Heart right ventricle (tissue), 16 donors: ENCODE results near the gene PERCC1. TPM values are rescaled to one million over a fixed set of nuclear protein-coding genes. Genes with fewer than 3 reads are reported as not detected.

Experiments used
- ATAC-seq, 8 donors: fragments of 200-7000 bp; cut with Tn5 transposase; one replicate each; pipeline ENCODE4 v1.9.1; 2020; ENCODE audit warnings: mild to moderate bottlenecking in 8 of 8, moderate library complexity in 8 of 8, moderate number of reproducible peaks in 1 of 8
- DNase-seq, 2 donors: peaks; one replicate each; pipeline ENCODE4 v3.0.0-alpha.2; 2020
- H3K27ac ChIP-seq, 10 donors: fragments of 200-600 bp; sonication (generic) in 2 of 10; one replicate each; pipeline versions ENCODE4 v1.5.0 to v1.8.0; 2020 to 2022; ENCODE audit warnings: mild to moderate bottlenecking in 3 of 10
- H3K27me3 ChIP-seq, 7 donors: fragments of 200-600 bp; one replicate each; pipeline ENCODE4 v1.8.0; 2021 to 2022; ENCODE audit warnings: mild to moderate bottlenecking in 2 of 7
- H3K36me3 ChIP-seq, 9 donors: fragments of 200-600 bp; sonication (generic) in 1 of 9; one replicate each; pipeline versions ENCODE4 v1.5.0 to v1.8.0; 2020 to 2022; ENCODE audit warnings: mild to moderate bottlenecking in 2 of 9
- H3K4me1 ChIP-seq, 9 donors: fragments of 200-600 bp; sonication (generic) in 1 of 9; one replicate each; pipeline versions ENCODE4 v1.5.0 to v1.8.0; 2020 to 2022; ENCODE audit warnings: mild to moderate bottlenecking in 4 of 9
- H3K4me3 ChIP-seq, 10 donors: fragments of 200-600 bp; sonication (generic) in 2 of 10; one replicate each; pipeline versions ENCODE4 v1.5.0 to v1.8.0; 2020 to 2022; ENCODE audit warnings: mild to moderate bottlenecking in 7 of 10, moderate library complexity in 2 of 10
- H3K9me3 ChIP-seq, 11 donors: fragments of 200-600 bp in 10 of 11; sonication (generic) in 2 of 11; one replicate each; pipeline versions ENCODE4 v1.5.0 to v1.8.0; 2013 to 2022; ENCODE audit warnings: mild to moderate bottlenecking in 2 of 11, control low read depth in 1 of 11, moderate library complexity in 1 of 11
- WGBS, 2 donors: extraction: QIAGEN DNeasy Blood & Tissue Kit; methylation state at CpG; one replicate each; pipeline ENCODE4 v1.1.7; 2013; ENCODE audit warnings: inconsistent platforms in 1 of 2; 5-methylcytosine and 5-hydroxymethylcytosine counted together
- intact Hi-C, 10 donors: fragments of 100-400 bp; cut with DNase I; formaldehyde crosslinking; loops; one replicate each; pipeline versions ENCODE4 v1.11.1 to v1.14.2; 2022
- polyA plus RNA-seq, 2 donors: library from polyadenylated mRNA; stranded (reverse); fragments of 200-250 nt; gene quantifications; one replicate each; pipeline ENCODE4 v1.2.3, GENCODE V29; 2013
- total RNA-seq, 10 donors: library from RNA; stranded (reverse); fragmentation: NEBNext Ultra II Directional in 3 of 10; extraction: Animal tissue kit (Norgen Biotek cat#: 25700) in 3 of 10; gene quantifications; one replicate each; pipeline versions ENCODE4 v1.2.1 to v1.2.4, GENCODE V29; 2021 to 2023
- TF ChIP-seq, protein P1 (sequence below), 9 donors: fragments of 200-600 bp; sonication (generic) in 2 of 9; IDR thresholded peaks; one replicate each; pipeline versions ENCODE4 v1.5.0 to v1.8.0; 2021 to 2022; ENCODE audit warnings: antibody characterized with exemption in 9 of 9, mild to moderate bottlenecking in 5 of 9, moderate library complexity in 1 of 9
- donor health status: Arrhythmogenic right ventricular cardiomyopathy.
- donor health status: ischemic (EF 13 %, LVEDD 7.1; RV severe dilation, severe dysfunction).
- donor health status: healthy with polysubstance abuse.
- donor health status: DM: no; HTN: yes; CAD: no.
- donor health status: DM: no; HTN: no; CAD: no.
- donor health status: ischemic (EF 25% LVEDD 6.9; RV normal size, moderate dysfunction).
- donor health status: ischemic (EF 25% LVEDD 5.7; RV mildly dilated, moderate dysfunction).
- donor health status: healthy.
- donor health status: DM: yes; HTN: yes; CAD: no.
- donor health status: Ischemic cardiomyopathy.
- donor health status: ischemic (EF 35%, LVEDD 5.7; RV mildly dilated, moderate dysfunction).
- donor health status: nonischemic (EF 11% LVEDD 7.7; RV severe dilation, severe dysfunction).
- donor health status: DM: yes; HTN: yes; CAD: no.
- donor health status: PGD.
- donor health status: ischemic (EF 29% LVEDD 5.4; RV normal size, mild dysfunction).
- donor health status: nonischemic (EF 23%, LVEDD 6.1; RV moderate dilation, normal function).

PERCC1 gene
- total and polyA plus RNA-seq, 12 donors, result 0.04 to 0.61 (median 0.47) TPM; not detected in 6

DNA sequence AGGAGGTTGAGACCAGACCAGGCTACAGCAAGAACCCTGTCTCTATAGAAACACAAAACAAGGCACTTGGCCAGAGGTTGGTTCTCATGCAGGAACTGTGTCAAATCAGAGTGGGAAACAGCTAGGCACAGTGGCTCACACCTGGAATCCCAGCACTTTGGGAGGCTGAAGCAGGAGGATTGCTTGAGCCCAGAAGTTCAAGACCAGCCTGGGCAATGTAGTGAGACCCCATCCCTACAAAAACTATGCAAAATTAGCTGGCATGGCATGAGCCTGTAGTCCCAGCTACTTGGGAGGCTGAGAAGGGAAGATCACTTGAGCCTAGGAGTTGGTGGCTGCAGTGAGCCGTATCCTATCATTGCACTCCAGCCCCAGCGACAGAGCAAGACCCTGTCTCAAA, 18.0 kb upstream of the PERCC1 start:
- H3K4me1 ChIP-seq, result peaks cover 0 to 40% (median 21%) of the 10 kb centered on the region in 9 donors
- no peaks in the 10 kb centered on the region for H3K9me3 ChIP-seq
- TF ChIP-seq, protein P1, sequence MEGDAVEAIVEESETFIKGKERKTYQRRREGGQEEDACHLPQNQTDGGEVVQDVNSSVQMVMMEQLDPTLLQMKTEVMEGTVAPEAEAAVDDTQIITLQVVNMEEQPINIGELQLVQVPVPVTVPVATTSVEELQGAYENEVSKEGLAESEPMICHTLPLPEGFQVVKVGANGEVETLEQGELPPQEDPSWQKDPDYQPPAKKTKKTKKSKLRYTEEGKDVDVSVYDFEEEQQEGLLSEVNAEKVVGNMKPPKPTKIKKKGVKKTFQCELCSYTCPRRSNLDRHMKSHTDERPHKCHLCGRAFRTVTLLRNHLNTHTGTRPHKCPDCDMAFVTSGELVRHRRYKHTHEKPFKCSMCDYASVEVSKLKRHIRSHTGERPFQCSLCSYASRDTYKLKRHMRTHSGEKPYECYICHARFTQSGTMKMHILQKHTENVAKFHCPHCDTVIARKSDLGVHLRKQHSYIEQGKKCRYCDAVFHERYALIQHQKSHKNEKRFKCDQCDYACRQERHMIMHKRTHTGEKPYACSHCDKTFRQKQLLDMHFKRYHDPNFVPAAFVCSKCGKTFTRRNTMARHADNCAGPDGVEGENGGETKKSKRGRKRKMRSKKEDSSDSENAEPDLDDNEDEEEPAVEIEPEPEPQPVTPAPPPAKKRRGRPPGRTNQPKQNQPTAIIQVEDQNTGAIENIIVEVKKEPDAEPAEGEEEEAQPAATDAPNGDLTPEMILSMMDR (IDR thresholded peaks at IDR 0.05), result no peak
- ATAC-seq, result no peak
- H3K36me3 ChIP-seq, result peaks cover 0 to 37% (median 3%) of the 10 kb centered on the region in 9 donors
- DNase-seq, result no peak
- H3K4me3 ChIP-seq, result no peak overlapping the region
- intact Hi-C loops, result loop anchor here in 2 of 10 donors (5.0 to 10.0 kb wide), 2 partner anchors 62 to 101 kb away; partner anchors contain the start of gene CLCN7 (in 1 of the 2)
- 85 to 87% methylated on average over 2 of the region's 2 CpGs for WGBS, 2 donors
- H3K27ac ChIP-seq, result no peak overlapping the region
- no peaks in the 10 kb centered on the region for H3K27me3 ChIP-seq

- Histone ChIP-seq H3K27me3 (no peaks in the 10 kb centered on the region), H3K36me3 (peaks cover 0 to 43% (median 3%) of the 10 kb centered on the region in 9 donors), H3K9me3 (no peaks in the 10 kb centered on the region), H3K27ac (peak overlapping the region; percentile 75 to 93 (median 86)), H3K4me3 (peak overlapping the region; percentile 51 to 99 (median 92)), H3K4me1 (peaks cover 0 to 38% (median 13%) of the 10 kb centered on the region in 9 donors)
- intact Hi-C loops, result loop anchor here in 2 of 10 donors (5.0 to 10.0 kb wide), 2 partner anchors 61 to 102 kb away; partner anchors contain the start of gene CLCN7 (in 1 of the 2)
- peak; percentile 16 to 54 (median 33) for ATAC-seq
- TF ChIP-seq, protein P1 (IDR thresholded peaks at IDR 0.05), result peak; percentile 38 to 79 (median 63)
- DNase-seq, result peak in 1 of 2 donors; percentile 69
- 3 to 4% methylated on average over 80 to 84 of the region's 85 CpGs for WGBS, 2 donors
Observed at GRCh38 chr16:1413684-1414531, 17.0 kb upstream of the PERCC1 start.

GRCh38 chr16:1414532-1415260, 16.2 kb upstream of the PERCC1 start, which contains the start of gene UNKL:
TSS of gene UNKL (minus strand) at chr16:1414704. CDS start at chr16:1414691, 13 bp downstream.
- WGBS, 2 donors, result 3% methylated on average over 37 to 70 of the region's 72 CpGs
- peak within 1 kb of the TSS; percentile 75 to 93 (median 86) for H3K27ac ChIP-seq
- TF ChIP-seq, protein P1 (IDR thresholded peaks at IDR 0.05), result no peak
- ATAC-seq, result peak in 6 of 8 donors; percentile 20 to 62 (median 50)
- peak; percentile 78 to 87 for DNase-seq
- no peaks in the 10 kb centered on the region for H3K27me3 ChIP-seq
- H3K9me3 ChIP-seq, result no peaks in the 10 kb centered on the region
- peak within 1 kb of the TSS; percentile 51 to 99 (median 92) for H3K4me3 ChIP-seq
- H3K36me3 ChIP-seq, result peaks cover 0 to 42% (median 3%) of the 10 kb centered on the region in 9 donors
- intact Hi-C loops, result loop anchor here in 2 of 10 donors (5.0 to 10.0 kb wide), 2 partner anchors 60 to 102 kb away; partner anchors contain the start of gene CLCN7 (in 1 of the 2)
- peaks cover 0 to 38% (median 20%) of the 10 kb centered on the region in 9 donors for H3K4me1 ChIP-seq

- Histone ChIP-seq H3K4me3 (no peak overlapping the region), H3K9me3 (no peaks in the 10 kb centered on the region), H3K27me3 (no peaks in the 10 kb centered on the region), H3K4me1 (peaks cover 2 to 47% (median 30%) of the 10 kb centered on the region in 9 donors), H3K36me3 (peaks cover 0 to 25% (median 0%) of the 10 kb centered on the region in 9 donors), H3K27ac (no peak overlapping the region)
- intact Hi-C loops, result loop anchor here in 1 of 10 donors (10.0 kb wide), 1 partner anchor 58 kb away; the partner anchor contains the start of gene CLCN7
- TF ChIP-seq, protein P1 (IDR thresholded peaks at IDR 0.05), result no peak
- DNase-seq (no peak), ATAC-seq (no peak)
- 68 to 71% methylated on average over 3 of the region's 3 CpGs for WGBS, 2 donors
Observed at GRCh38 chr16:1416521-1416941, 14.3 kb upstream of the PERCC1 start.
